Hematopoietic multipotent progenitor cell treated with erythropoietin and hydrocortisone succinate and interleukin-3 and kit ligand, for 8 days (in vitro differentiated cells): ENCODE results near the gene KBTBD7.
"Not testable (repeated sequence)": the region's sequence is repeated elsewhere in the genome, so short reads cannot be mapped to it uniquely, and the experiment has no call there.

ENCODE experiments used
- DNase-seq: peaks from one replicate; pipeline ENCODE4 v3.0.0-alpha.2; 2015

Gene KBTBD7

DNA sequence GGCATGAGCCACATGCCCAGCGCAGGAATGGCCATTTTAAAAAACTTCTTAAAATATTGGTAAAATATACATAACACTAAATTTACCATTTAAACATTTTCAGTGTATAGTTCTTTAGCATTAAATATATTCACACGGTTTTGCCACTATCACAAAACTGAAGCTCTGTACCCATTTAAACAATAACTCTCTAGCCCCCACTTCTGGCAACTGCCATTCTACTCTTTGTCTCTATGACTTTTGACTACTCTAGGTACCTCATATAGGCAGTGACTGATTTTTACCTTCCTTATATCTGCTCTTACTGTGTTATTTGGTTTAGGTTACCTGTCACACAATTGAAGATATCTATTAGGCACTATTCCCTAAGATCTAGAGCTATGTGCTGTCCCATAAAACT lies 2.3 kb upstream of the KBTBD7 start:
- DNase-seq, result peak; percentile 60

DNA sequence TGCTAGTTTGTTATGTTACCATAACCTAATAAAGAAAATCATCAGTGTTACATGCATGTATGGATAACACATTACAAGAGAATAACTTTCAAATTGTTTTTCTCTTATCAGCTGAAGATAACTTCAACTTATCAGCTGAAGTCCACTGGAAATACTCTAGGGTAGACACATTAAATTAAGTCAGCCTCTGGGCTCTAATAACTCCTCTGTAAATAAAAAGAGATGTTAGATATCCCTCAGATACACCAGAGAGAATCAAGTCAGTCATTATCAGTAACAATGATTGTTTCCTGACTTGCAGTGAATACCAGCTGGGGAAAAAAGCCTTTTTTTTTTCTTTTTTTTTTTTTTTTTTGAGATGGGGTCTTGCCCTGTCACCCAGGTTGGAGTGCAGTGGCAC lies 1.6 kb upstream of the KBTBD7 start:
- no peak for DNase-seq

DNA sequence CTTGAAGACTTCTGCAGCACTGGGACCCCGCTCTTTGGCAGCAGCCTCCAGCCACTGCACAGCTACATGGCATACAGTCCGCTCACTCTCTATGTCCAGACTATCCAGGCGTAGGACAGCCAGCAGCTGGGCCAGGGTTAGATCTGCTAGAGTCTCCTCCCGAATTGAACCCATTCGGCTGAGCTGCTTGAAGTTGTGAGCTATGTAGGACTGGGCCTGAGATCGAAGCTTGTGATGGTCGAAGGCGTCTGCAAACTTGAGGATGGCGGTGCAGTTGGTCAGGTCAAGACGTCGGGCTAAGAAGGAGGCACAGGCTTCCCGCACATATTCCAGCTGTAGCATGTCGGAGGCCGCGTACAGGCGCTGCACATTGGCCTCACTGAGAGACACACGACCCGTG lies 900 bp downstream of the KBTBD7 start:
- no peak for DNase-seq

DNA sequence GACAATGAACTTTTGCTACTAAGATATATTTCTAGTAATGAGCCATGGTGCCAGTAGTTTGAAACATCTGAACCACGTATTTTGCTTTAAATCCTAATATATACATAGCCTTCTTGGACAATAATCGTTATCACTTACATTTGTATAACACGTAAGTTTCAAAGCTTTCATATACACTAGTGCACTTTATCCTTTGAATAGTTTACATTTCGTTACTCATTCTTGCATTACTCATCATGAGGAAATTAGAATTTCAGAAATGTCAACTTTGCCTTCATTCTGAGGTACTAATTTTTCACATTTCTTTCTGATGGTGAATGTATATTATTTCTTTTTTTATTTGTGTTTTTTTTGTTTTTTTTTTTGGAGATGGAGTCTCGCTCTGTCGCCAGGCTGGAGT lies 5.8 kb downstream of the KBTBD7 start:
- DNase-seq, result no peak

DNA sequence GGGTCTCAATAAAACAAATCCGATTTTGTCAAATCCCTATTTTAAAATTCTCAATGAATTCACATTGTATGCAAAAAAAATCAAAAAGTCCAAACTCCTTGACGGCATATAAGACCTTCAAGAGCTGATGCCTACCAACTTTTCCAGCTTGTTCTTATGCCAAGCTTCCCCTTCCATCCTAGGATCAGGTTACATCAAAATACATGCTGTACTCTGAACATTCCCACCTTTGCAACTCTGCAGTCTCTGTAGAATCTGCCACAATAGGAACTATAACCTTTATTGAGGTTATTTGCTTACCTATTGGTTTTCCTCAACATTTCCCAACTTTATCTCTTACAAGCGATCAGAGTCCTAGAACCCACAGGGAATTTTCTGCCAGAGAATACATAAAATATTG lies 7.9 kb downstream of the KBTBD7 start:
- no peak for DNase-seq

DNA sequence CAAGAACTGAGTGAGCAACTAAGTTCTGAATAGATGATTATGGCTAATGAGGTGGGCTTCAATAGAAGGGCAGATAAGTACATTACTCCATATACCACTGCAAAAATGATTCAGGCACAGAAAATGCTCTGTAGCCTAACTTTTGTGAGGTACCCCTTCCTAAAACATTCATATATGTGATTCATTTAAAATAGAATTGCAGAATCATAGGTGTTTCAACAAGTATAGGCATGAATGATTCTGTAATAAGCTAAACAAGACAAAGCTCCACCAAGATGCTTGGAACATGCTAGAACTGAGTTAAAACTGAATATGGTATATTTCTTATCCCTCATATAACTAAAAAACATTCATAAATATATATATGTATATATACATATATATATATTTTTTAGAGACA lies 12.1 kb downstream of the KBTBD7 start:
- DNase-seq, result no peak

DNA sequence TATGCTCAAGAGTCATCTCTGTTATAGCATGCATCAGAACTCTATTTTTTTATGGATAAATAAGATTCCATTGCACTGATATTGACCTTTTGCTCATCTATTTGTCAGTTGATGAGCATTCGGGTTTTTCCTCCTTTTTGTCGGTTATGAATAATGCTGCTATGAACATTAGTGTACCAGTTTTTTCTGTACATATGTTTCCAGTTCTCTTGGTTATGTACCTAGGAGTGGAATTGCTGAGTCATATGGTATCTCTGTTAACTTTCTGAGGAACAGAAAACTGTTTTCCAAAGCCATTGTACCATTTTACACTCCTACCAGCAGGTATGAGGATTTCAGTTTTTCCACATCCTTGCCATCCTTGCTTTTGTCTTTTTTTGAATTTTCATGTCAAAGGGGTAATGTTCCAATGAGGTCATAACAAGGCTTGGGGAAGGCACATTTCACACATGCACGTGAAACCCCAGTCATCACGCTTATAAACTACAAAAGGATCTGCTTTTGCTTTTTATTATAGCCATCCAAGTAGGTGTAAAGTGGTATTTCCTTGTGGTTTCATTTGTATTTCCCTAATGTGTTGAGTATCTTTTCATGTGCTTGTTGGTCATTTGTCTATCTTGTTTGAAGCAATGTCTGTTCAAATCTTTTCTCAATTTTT lies 14.6 kb downstream of the KBTBD7 start:
- DNase-seq, result peak; percentile 15

DNA sequence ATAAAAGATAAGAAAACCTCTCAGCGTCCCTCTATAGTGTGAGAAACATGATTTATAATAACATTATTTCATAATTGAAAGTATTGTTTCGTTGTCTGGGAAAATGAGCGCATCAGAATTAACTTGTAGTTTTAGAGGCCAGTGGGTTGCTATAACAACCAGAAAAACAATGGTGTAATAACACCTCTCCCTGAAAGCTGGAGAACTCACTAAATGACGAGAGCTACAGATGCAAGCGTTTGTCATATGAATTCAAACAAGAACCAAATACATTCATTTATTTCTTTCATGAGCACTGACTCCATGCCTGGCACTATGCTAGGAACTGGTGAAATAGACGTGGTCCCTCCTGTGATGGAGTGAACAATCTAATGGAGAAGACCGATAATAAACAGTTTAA lies 16.3 kb downstream of the KBTBD7 start:
- no peak for DNase-seq

DNA sequence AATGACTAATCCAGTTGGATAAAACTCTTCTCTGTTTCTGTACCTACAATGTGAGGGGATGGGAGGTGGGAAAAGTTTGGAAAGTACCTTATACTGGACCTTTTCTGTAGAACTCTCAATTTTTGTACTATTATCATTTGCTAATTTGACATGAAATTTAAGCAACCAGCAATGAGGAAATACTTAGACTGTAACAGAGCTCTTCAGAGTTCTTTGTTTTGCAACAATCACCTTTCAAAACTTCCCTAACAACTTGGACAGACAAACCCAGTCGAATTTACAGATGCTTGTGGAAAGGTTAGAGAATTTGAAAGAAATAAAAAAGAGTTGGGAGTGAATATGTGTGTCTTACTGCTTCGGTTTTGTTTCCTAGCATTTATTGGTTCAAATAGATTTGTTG lies 16.8 kb downstream of the KBTBD7 start:
- no peak for DNase-seq

DNA sequence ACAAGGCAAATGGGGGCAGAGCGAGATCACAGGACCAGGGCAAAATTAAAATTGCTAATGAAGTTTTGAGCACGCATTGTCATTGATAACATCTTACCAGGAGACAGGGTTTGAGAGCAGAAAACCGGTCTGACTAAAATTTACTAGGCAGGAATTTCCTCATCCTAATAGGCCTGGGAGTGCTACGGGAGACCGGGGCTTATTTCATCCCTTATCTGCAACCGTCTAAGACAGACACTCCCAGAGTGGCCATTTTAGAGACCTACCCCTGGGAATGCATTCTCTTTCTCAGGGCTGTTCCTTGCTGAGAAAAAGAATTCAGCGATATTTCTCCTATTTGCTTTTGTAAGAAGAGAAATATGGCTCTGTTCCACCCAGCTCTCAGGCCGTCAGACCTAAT lies 18.8 kb downstream of the KBTBD7 start:
- not testable (repeated sequence) for DNase-seq

DNA sequence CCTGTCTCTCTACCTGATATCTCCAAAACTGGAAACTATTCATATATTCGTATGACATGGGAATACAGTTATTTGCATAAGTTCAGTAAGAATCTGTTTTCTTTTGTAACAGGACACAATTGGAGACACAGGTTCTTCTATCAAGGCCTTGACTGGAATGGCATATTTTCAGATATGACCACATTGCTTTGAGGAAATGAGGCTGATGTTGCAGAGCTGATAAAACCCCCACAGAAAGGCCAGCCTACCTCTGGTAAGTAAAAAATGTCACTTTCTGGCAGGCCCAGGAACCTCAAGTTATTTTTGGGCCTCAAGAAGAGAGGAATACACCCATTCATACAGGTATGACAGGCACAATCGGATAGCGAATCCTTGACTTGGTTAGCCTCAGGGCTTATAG lies 32.2 kb downstream of the KBTBD7 start:
- peak; percentile 9 for DNase-seq

DNA sequence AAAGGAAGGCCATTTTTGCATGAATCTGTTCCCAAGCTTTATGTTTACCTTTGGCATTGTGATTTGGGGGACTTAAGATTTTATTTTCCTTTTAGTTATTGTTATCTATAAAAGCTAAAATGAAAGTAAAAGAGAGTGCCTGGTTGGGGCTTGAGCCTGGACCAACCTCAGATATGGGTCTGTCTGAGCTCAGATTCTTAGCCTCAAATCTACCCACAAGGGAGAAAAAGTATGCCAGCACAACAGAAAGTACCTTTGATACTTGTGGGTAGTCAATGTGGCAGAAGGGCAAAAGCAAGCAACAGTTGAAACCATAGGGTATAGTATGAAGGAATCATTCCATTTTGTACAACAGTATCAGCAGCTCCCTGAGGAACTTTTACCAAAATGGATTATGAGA lies 35.2 kb downstream of the KBTBD7 start:
- no peak for DNase-seq

DNA sequence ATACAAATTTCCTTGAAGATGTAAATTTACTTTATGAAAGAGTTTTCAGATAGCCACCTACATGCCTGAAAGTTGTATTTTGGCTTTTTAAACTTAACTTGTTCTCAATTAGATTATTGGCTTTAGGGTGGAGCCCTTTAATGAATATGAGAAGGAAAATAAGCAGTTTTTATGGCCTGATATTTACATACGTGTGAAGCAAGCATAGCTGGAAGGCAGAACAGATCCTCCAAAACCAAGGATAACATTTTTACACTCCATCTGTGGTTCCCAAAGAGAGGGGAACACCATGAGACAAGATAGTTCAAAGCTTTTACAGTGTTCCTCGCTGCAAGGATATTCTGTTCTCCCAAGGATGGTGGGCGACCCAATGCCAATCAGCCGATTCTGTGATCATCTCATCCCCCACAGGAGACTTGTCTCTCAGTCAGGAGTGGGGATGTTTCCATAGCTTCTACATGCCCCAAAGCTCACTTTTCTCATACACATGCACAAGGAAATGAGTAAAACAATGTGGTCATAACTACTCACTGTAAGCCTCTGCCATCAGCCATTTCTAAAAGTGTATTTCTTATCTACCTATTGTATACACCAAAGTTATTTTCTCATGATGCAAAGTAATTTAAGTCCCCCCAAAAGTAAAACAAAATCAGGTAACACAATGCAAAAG lies 37.2 kb downstream of the KBTBD7 start:
- DNase-seq, result no peak

DNA sequence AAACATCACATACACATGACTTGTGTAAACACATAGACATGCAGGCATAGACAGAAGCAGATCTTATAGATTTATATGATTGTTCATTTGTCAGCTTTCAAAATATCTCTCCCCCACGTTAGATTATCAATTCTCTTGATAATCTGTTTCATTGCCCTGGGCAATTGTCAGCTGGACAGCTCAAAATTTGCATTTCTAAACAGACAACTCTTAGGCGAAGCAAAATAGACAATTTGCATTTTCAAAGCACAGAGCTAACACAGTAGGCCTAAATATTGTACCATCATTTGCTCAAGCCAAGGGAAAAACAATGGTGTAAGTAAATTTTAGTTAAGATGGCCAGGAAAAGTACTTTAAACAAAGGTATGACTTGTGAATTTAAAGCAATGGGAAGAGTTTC lies 37.7 kb downstream of the KBTBD7 start:
- no peak for DNase-seq

DNA sequence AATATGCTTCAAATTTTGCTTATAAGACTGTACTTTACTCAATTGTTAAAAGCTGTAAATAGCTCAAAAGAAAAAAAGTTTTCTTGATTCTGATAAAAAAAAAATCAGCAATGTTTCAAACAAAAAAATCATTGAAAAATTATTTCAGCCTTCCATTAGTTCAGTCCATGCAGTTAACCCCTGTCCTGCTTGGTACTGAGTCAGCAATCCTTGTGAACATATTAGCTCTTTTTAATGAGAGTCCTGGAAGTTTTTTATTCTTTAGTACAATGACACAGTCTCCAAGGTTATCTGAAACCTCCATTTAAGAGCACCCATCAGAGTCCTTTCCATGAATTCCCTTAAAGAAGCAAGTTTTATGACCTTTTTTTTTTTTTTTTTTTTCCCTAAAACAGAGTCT lies 40.3 kb downstream of the KBTBD7 start:
- no peak for DNase-seq

DNA sequence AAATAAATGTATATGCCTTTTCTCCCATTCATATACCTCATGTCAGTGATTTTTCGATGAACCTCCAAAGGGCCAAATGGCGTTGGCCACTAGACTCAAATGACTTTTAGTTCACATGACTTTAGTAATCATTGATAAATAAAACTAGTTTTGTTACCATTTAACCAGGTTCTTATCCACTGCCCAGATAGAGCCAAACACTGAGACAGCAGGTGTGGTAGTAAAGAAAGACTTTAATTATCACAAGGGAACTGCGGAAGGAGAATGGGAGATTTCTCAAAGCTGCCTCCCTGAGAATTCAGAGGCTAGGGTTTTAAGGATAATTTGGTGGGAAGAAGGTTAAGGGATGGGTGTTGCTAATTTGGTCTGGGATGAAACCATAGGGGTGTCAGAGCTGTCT lies 42.4 kb downstream of the KBTBD7 start:
- DNase-seq, result no peak

DNA sequence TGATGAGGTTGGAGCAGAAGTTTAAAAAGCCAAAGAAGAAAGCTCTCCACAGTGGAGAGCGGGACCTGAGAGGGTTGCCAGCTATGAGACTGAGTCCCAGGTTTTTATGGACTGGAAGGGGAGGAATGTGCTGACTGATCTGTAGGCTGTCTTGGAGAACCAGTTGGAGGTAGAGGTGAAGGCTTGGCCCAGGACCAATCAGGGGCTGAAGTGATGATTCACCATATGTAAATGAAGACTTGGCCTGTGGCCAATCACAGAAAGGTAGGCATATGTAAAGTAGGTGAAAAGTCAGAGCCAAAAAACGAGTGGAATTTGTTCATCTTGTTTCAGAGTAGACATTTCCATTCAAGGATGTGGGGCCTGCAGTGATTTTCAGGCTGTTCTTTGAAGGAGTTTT lies 44.3 kb downstream of the KBTBD7 start:
- no peak for DNase-seq

DNA sequence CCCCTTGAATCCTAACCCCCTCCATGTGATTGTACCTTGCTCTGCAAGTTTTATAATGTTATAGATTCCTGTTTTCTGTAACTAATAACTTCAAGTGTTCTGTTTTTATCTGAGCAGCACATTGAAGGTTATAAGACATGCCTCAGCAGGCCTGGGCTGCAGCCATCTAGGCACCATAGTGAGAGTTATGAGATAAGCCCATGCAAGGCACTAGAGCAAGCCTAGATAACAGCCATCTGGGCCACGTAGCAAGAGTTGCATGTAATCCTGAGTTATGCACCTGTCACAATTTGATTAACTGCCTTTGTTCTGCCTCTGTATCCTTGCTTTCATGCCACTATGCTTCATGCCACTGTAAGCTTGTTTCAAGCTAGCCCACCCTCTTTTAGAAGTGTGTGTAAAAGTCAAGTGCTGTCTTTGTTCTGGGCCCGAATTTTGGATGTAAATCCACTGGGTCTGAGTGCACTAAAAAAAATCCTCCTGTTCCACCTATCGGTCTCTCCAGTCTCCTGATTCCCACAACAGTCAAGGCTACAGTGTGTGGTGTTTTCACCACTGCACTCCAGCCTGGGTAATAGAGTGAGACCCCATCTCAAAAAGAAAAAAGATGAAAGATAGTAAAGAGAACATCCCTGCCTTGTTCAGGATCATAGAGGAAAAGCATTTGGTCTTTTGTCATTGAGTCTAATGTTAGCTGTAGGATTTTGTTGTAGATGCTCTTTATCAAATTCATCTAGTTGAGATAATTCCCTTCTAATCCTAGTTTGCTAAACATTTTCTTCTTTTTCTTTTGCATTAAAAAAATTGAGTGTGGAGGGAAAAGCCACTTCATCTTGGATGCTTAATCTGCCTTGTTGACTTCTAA lies 45.7 kb downstream of the KBTBD7 start:
- DNase-seq, result peak; percentile 66

DNA sequence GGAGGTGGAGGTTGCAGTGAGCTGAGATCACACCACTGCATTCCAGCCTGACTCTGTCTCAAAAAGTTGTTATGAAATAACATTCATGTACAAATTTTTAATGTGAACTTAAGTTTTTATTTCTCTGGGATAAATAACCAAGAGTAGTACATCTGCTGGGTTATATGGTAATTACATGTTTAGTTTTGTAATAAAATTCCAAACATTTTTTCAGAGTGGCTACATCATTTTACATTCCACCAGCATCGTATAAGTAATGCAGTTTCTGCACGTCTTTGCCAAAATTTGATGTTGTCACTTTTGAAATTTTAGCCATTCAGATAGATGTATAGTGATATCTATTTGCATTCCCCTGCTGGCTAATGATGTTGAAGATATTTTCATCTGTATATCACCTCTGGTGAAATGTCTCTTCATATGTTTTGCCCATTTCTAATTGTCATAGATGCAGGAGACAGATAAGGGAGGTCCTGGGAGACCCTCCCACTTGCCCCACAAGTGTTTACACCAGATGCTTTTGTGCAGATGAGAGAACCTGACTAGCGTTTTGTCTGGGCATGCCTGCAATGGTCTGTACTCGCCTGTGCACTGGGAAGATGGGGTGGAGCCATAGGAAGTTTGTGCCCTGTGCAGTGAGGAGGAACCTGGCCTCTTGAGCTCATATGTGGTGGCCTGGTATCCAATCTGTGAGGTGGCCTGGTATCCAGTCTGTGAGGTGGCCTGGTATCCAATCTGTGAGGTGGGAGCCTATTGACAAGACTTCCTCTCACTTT lies 49.0 kb downstream of the KBTBD7 start:
- no peak for DNase-seq

DNA sequence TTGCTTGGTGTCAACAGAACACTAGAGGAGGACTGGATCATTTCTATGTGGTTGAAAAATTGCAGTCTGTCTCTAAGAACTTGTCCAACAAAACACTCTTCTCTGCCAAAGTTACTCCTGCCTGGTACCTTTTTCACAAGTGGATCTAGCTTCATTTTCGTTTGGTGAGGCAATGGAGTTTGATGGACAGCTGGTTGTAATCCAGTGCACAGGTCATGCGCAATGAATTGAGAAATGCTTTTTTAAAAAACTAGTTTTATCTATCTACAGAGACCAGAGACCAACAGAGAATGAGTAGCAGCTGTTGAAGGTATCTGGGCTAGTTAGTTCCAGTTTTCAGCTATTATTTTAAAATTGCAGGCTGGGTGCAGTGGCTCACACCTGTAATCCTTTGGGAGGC lies 49.8 kb downstream of the KBTBD7 start:
- no peak for DNase-seq
